GM23338 (cell line): ENCODE measurements around the gene MATN1.

ENCODE experiments used
- CREB1 ChIP-seq: fragments of 250-450 bp; sonication (Bioruptor Pico); IDR thresholded peaks from 2 replicates; pipeline ENCODE4 v1.5.0; 2020; ENCODE audit warnings: low read depth, mild to moderate bottlenecking, moderate library complexity
- EZH2 ChIP-seq: fragments of 200-600 bp; sonication (generic); IDR thresholded peaks from one replicate; pipeline ENCODE4 v1.8.0; 2017; ENCODE audit warnings: antibody characterized with exemption, mild to moderate bottlenecking, low read depth; ENCODE audit not compliant: unreplicated experiment
- EZH2phosphoT487 ChIP-seq: fragments of 200-600 bp; sonication (generic); IDR thresholded peaks from one replicate; pipeline ENCODE4 v1.8.1; 2018; ENCODE audit warnings: antibody characterized with exemption; ENCODE audit not compliant: unreplicated experiment
- POLR2AphosphoS5 ChIP-seq: IDR thresholded peaks from 2 replicates; pipeline ENCODE4 v1.6.1; 2016; ENCODE audit warnings: antibody characterized with exemption, low read depth
- TF ChIP-seq, protein P1 (sequence below), 2 experiments: fragments of 200-600 bp in 1 of 2; sonication (generic) in 1 of 2; conservative IDR thresholded peaks; 2 replicates each; pipeline versions ENCODE4 v1.5.1 to v1.6.1; 2016 to 2017; ENCODE audit warnings: antibody characterized with exemption in 2 of 2, low read depth in 2 of 2, mild to moderate bottlenecking in 2 of 2, moderate library complexity in 1 of 2
- TF ChIP-seq, protein P2 (sequence below): IDR thresholded peaks from one replicate; pipeline ENCODE4 v1.6.1; 2018; ENCODE audit warnings: antibody characterized with exemption; ENCODE audit not compliant: unreplicated experiment

DNA sequence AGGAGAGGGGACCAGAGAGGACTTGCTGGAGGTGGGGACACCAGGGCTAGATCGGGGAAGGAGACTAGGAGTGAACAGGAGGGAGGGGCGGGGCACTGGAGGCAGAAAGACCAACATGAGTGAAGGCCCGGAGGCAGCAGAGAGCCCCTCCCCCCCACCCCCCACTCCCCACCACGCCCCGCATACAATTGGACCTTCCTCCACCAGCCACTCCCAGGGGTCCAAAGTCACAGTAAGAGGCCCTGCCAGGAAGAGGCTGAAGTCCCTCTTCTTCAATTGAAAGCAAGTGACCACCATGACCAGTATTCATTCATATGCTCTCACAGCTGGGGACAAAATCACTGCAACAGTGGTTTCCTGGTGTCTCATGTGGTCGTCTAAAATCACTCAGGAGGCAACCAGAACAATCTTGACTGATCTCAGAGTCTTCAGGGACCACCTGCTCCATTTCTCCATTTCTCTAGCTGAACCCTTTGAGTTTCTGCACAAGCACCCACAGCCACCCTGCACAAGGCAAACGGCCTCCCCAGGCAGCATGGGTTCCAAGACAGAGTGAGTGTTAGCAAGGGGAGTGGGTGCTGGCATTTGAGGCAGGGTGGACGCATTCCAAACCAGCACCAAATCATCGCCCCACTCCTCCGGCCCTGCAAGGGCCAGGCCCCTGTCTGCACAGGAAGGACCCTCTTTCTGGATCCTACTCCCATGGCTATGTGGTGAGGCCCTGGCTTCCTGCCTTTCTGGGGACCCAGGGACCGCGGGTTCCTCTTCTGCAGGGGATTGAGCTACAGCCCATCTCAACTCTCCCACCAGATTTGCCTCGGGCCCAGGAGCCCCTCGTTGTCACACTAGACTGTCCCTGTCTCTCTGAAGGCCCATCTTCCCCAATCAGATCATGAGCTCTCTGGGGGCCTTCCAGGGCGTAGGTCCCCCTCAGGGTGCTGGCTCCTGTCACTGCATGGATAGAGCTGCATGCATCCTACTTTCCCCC, 17.2 kb upstream of the MATN1 start:
- TF ChIP-seq, protein P1, sequence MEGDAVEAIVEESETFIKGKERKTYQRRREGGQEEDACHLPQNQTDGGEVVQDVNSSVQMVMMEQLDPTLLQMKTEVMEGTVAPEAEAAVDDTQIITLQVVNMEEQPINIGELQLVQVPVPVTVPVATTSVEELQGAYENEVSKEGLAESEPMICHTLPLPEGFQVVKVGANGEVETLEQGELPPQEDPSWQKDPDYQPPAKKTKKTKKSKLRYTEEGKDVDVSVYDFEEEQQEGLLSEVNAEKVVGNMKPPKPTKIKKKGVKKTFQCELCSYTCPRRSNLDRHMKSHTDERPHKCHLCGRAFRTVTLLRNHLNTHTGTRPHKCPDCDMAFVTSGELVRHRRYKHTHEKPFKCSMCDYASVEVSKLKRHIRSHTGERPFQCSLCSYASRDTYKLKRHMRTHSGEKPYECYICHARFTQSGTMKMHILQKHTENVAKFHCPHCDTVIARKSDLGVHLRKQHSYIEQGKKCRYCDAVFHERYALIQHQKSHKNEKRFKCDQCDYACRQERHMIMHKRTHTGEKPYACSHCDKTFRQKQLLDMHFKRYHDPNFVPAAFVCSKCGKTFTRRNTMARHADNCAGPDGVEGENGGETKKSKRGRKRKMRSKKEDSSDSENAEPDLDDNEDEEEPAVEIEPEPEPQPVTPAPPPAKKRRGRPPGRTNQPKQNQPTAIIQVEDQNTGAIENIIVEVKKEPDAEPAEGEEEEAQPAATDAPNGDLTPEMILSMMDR (conservative IDR thresholded peaks at IDR 0.05; ENCODE audit: low read depth in 2 of 2), result no peak
- TF ChIP-seq, protein P2, sequence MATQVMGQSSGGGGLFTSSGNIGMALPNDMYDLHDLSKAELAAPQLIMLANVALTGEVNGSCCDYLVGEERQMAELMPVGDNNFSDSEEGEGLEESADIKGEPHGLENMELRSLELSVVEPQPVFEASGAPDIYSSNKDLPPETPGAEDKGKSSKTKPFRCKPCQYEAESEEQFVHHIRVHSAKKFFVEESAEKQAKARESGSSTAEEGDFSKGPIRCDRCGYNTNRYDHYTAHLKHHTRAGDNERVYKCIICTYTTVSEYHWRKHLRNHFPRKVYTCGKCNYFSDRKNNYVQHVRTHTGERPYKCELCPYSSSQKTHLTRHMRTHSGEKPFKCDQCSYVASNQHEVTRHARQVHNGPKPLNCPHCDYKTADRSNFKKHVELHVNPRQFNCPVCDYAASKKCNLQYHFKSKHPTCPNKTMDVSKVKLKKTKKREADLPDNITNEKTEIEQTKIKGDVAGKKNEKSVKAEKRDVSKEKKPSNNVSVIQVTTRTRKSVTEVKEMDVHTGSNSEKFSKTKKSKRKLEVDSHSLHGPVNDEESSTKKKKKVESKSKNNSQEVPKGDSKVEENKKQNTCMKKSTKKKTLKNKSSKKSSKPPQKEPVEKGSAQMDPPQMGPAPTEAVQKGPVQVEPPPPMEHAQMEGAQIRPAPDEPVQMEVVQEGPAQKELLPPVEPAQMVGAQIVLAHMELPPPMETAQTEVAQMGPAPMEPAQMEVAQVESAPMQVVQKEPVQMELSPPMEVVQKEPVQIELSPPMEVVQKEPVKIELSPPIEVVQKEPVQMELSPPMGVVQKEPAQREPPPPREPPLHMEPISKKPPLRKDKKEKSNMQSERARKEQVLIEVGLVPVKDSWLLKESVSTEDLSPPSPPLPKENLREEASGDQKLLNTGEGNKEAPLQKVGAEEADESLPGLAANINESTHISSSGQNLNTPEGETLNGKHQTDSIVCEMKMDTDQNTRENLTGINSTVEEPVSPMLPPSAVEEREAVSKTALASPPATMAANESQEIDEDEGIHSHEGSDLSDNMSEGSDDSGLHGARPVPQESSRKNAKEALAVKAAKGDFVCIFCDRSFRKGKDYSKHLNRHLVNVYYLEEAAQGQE, result no peak
- TF ChIP-seq POLR2AphosphoS5 (no peak), CREB1 (CRISPR knock-in tag) (no peak), EZH2phosphoT487 (no peak), EZH2 (no peak)
